Stimulated activated CD4-positive, alpha-beta T cell treated with anti-CD3 and anti-CD28 coated beads, TNF-alpha, amount 100 ng/mL, for 4 hours (primary cell): ENCODE results near the gene GNE.
"Not testable (repeated sequence)": the region's sequence is repeated elsewhere in the genome, so short reads cannot be mapped to it uniquely, and the experiment has no call there.

Source experiments
- DNase-seq, 3 experiments: peaks; one replicate each; pipeline ENCODE4 v3.0.0-alpha.2; 2020; ENCODE audit warnings: low read depth in 3 of 3

Gene GNE

GRCh38 chr9:36273354-36273753 lies 15.1 kb upstream of the GNE start:
- not testable (repeated sequence) for DNase-seq

- no peak for DNase-seq
These were observed 9.8 kb upstream of the GNE start for GRCh38 chr9:36268007-36268427.

GRCh38 chr9:36264896-36265295 lies 6.6 kb upstream of the GNE start:
- no peak for DNase-seq

- no peak for DNase-seq
These were observed 5.4 kb upstream of the GNE start for GRCh38 chr9:36263683-36264082.

- DNase-seq = no peak
These were observed 817 bp upstream of the GNE start for GRCh38 chr9:36258996-36259533.

GRCh38 chr9:36251428-36251827 lies 6.8 kb downstream of the GNE start:
- no peak for DNase-seq

GRCh38 chr9:36250079-36250478 lies 8.2 kb downstream of the GNE start:
- DNase-seq = no peak

GRCh38 chr9:36249189-36249588 lies 9.1 kb downstream of the GNE start:
- DNase-seq = no peak

- not testable (repeated sequence) for DNase-seq
These were observed 10.2 kb downstream of the GNE start for GRCh38 chr9:36248061-36248460.

- no peak for DNase-seq
These were observed 10.9 kb downstream of the GNE start for GRCh38 chr9:36247356-36247755.

- DNase-seq = no peak
These were observed 12.3 kb downstream of the GNE start for GRCh38 chr9:36245906-36246305.

- DNase-seq = not testable (repeated sequence)
These were observed 18.6 kb downstream of the GNE start for GRCh38 chr9:36239675-36240074.

GRCh38 chr9:36239205-36239604 lies 19.0 kb downstream of the GNE start:
- DNase-seq = not testable (repeated sequence)

- no peak for DNase-seq
These were observed 21.0 kb downstream of the GNE start for GRCh38 chr9:36237230-36237629.

GRCh38 chr9:36222449-36222848 lies 35.8 kb downstream of the GNE start:
- DNase-seq = no peak

- DNase-seq = no peak
These were observed 36.6 kb downstream of the GNE start for GRCh38 chr9:36221667-36222066.

- no peak for DNase-seq
These were observed 39.8 kb downstream of the GNE start for GRCh38 chr9:36218411-36218901.

- DNase-seq = no peak
These were observed 40.2 kb downstream of the GNE start for GRCh38 chr9:36218011-36218410.

GRCh38 chr9:36217256-36217968 lies 40.8 kb downstream of the GNE start:
- no peak for DNase-seq

- no peak for DNase-seq
These were observed 43.7 kb downstream of the GNE start for GRCh38 chr9:36214571-36214970.

- DNase-seq = no peak
These were observed 44.3 kb downstream of the GNE start for GRCh38 chr9:36213989-36214388.

GRCh38 chr9:36213387-36213786 lies 44.9 kb downstream of the GNE start:
- DNase-seq = no peak

GRCh38 chr9:36211510-36211909 lies 46.7 kb downstream of the GNE start:
- no peak for DNase-seq

- no peak for DNase-seq
These were observed 47.5 kb downstream of the GNE start for GRCh38 chr9:36210722-36211121.
